Measurements from ENCODE around the gene TSPAN2.

GRCh38 chr1:115082949-115083348, 6.4 kb downstream of the TSPAN2 start:
- TF ChIP-seq CTCF (IDR thresholded peaks at IDR 0.05): no peak
- TF ChIP-seq POLR2AphosphoS5 (IDR thresholded peaks at IDR 0.05; ENCODE audit: insufficient read depth in 1 of 2, low read depth in 1 of 2): no peak
- no peak for TF ChIP-seq POLR2A (IDR thresholded peaks at IDR 0.05)
